Fibroblast of the aortic adventitia (primary cell): ENCODE data around the gene SPSB1. TPM values are rescaled to one million over a fixed set of nuclear protein-coding genes. Genes with fewer than 3 reads are reported as not detected.

Experiments
- DNase-seq: peaks from one replicate; pipeline ENCODE4 v3.0.0-alpha.2; 2010; ENCODE audit warnings: low read depth
- H3K4me3 ChIP-seq: 2 replicates; pipeline ENCODE4 v1.5.1; 2011; ENCODE audit warnings: low read depth, mild to moderate bottlenecking, control low read depth, low read length, moderate library complexity
- CTCF ChIP-seq: IDR thresholded peaks from 2 replicates; pipeline ENCODE4 v1.5.1; 2011; ENCODE audit warnings: mild to moderate bottlenecking, low read length, control low read depth, inconsistent platforms; ENCODE audit not compliant: insufficient read depth
- total RNA-seq: library from RNA; depleted of rRNA; stranded (reverse); fragments of >200 nt; gene quantifications from 2 replicates; pipeline ENCODE4 v1.2.3, GENCODE V29; 2012; ENCODE audit warnings: low replicate concordance

Gene SPSB1
- total RNA-seq, 1 donor = 37.6 TPM

GRCh38 chr1:9397047-9397446 lies 104.4 kb downstream of the SPSB1 start:
- no peak for DNase-seq
- no peak overlapping the region for H3K4me3 ChIP-seq
- TF ChIP-seq CTCF = no peak

GRCh38 chr1:9397997-9398526 lies 105.4 kb downstream of the SPSB1 start:
- peak; percentile 54 for DNase-seq

GRCh38 chr1:9399510-9400424 lies 107.1 kb downstream of the SPSB1 start:
- no peak for TF ChIP-seq CTCF
- DNase-seq = no peak
- no peak overlapping the region for H3K4me3 ChIP-seq

More at GRCh38 chr1:9397997-9398526, 105.4 kb downstream of the SPSB1 start:
- no peak for TF ChIP-seq CTCF
- H3K4me3 ChIP-seq = no peak overlapping the region

- no peak for DNase-seq
- TF ChIP-seq CTCF = no peak
- no peak overlapping the region for H3K4me3 ChIP-seq
These were observed 107.9 kb downstream of the SPSB1 start for GRCh38 chr1:9400425-9401079.

GRCh38 chr1:9401080-9401453 lies 108.4 kb downstream of the SPSB1 start:
- H3K4me3 ChIP-seq = no peak overlapping the region
- TF ChIP-seq CTCF = no peak
- no peak for DNase-seq

- TF ChIP-seq CTCF = no peak
- DNase-seq = no peak
- no peak overlapping the region for H3K4me3 ChIP-seq
These were observed 109.5 kb downstream of the SPSB1 start for GRCh38 chr1:9402256-9402616.
